Parietal lobe (tissue), 2 donors: ENCODE measurements around the gene SMAD5. TPM values are rescaled to one million over a fixed set of nuclear protein-coding genes. Genes with fewer than 3 reads are reported as not detected.

Source experiments
- small RNA-seq: library from RNA; depleted of rRNA; stranded (forward); fragments of <200 nt; gene quantifications from one replicate; pipeline ENCODE3, GENCODE V24; 2014; ENCODE audit warnings: low replicate concordance
- total RNA-seq: library from RNA; depleted of rRNA; stranded (reverse); fragments of >200 nt; gene quantifications from one replicate; pipeline ENCODE4 v1.2.3, GENCODE V29; 2014

SMAD5 gene
- 41.3 TPM for total RNA-seq

GRCh38 chr5:136132557-136133221 lies at the start of gene SMAD5:
Gene SMAD5 (plus strand): TSS chr5:136132845. CDS start chr5:136153761, 20,916 bp downstream.

GRCh38 chr5:136192526-136193321 lies 60.1 kb downstream of the SMAD5 start, which contains the start of gene SMIM32:
Gene SMIM32 (minus strand): TSS chr5:136193162. CDS start chr5:136192524, 638 bp downstream.

Small RNA genes lying within 50 kb of the gene (small RNA-seq; reads per million reads assigned to genes)
- gene RF02173 (not detected), gene RF02175 (not detected), gene RF02176 (not detected)

Other genes with a start within 250 kb of the SMAD5 start
- gene IL9, start 237.0 kb upstream of the SMAD5 start, total RNA-seq, result not detected
- gene LECT2, start 177.9 kb upstream of the SMAD5 start, total RNA-seq, result not detected
- 2.8 TPM for gene TGFBI, start 103.9 kb upstream of the SMAD5 start, total RNA-seq
- 0.63 TPM for gene SMIM32, start 60.3 kb downstream of the SMAD5 start, total RNA-seq
- gene TRPC7, start 232.7 kb downstream of the SMAD5 start, total RNA-seq, result 9.1 TPM